BE2C (cell line): ENCODE measurements around the gene MARCHF3.

ENCODE experiments used
- DNase-seq: peaks from one replicate; pipeline ENCODE4 v3.0.0-alpha.2; 2020
- H3K27me3 ChIP-seq: fragments of 250-450 bp; sonication (Bioruptor Pico); 2 replicates; pipeline ENCODE4 v1.5.1; 2020; ENCODE audit warnings: mild to moderate bottlenecking
- H3K36me3 ChIP-seq: fragments of 250-450 bp; sonication (Bioruptor Pico); 2 replicates; pipeline ENCODE4 v1.5.1; 2020; ENCODE audit warnings: mild to moderate bottlenecking
- H3K4me1 ChIP-seq: fragments of 250-450 bp; sonication (Bioruptor Pico); 2 replicates; pipeline ENCODE4 v1.5.1; 2020
- H3K4me3 ChIP-seq: 2 replicates; pipeline ENCODE4 v1.5.1; 2011; ENCODE audit warnings: low read depth, low read length
- H3K9me3 ChIP-seq: fragments of 250-450 bp; sonication (Bioruptor Pico); 2 replicates; pipeline ENCODE4 v1.5.1; 2020
- TF ChIP-seq, protein P1 (sequence below): IDR thresholded peaks from 2 replicates; pipeline ENCODE4 v1.5.1; 2012; ENCODE audit warnings: mild to moderate bottlenecking, low read depth, low read length

The MARCHF3 gene

DNA sequence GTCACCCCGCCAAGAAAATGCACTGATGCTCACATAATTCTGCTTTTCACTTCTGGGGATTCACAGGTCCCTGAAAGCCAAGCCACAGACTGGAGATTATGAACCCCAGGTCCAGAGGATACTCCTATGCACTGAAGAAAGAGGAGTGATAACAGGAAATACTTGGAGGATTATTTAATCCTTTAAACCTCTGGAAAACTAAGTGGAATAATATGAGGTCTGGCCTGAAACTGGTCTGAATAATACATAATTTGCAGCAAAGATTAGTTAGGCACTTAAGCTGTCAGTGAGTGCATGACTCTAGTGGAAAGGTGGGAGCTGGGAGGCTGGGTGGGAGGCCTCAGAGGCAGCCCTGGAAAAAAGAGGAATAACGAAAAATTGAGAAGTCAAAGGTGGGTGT, 45.7 kb downstream of the MARCHF3 start:
- no peaks in the 10 kb centered on the region for H3K9me3 ChIP-seq
- DNase-seq: no peak
- TF ChIP-seq, protein P1, sequence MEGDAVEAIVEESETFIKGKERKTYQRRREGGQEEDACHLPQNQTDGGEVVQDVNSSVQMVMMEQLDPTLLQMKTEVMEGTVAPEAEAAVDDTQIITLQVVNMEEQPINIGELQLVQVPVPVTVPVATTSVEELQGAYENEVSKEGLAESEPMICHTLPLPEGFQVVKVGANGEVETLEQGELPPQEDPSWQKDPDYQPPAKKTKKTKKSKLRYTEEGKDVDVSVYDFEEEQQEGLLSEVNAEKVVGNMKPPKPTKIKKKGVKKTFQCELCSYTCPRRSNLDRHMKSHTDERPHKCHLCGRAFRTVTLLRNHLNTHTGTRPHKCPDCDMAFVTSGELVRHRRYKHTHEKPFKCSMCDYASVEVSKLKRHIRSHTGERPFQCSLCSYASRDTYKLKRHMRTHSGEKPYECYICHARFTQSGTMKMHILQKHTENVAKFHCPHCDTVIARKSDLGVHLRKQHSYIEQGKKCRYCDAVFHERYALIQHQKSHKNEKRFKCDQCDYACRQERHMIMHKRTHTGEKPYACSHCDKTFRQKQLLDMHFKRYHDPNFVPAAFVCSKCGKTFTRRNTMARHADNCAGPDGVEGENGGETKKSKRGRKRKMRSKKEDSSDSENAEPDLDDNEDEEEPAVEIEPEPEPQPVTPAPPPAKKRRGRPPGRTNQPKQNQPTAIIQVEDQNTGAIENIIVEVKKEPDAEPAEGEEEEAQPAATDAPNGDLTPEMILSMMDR: no peak
- no peaks in the 10 kb centered on the region for H3K36me3 ChIP-seq
- H3K27me3 ChIP-seq: no peaks in the 10 kb centered on the region
- H3K4me1 ChIP-seq: no peaks in the 10 kb centered on the region
- H3K4me3 ChIP-seq: no peak overlapping the region

DNA sequence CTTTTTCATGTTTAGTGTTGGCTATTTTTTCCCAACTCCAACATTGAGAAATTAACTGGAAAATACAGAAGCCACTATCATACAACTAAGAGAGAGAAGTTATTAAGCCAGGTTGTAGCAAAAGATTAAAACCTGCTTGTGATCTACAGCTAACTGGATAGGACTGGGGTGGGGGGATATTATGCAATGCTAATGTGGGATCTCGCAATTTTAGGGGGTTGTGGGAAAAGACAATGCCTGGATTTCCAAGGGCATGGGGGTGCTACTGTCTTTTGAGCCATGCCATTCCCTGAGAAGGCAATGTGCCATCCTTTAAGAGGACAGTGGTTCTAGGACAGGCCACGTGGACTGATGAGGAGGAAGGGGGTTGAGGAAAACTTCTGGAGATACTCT, 46.5 kb downstream of the MARCHF3 start:
- H3K9me3 ChIP-seq: no peaks in the 10 kb centered on the region
- H3K36me3 ChIP-seq: no peaks in the 10 kb centered on the region
- TF ChIP-seq, protein P1: no peak
- H3K4me1 ChIP-seq: no peaks in the 10 kb centered on the region
- no peak overlapping the region for H3K4me3 ChIP-seq
- no peak for DNase-seq
- no peaks in the 10 kb centered on the region for H3K27me3 ChIP-seq

DNA sequence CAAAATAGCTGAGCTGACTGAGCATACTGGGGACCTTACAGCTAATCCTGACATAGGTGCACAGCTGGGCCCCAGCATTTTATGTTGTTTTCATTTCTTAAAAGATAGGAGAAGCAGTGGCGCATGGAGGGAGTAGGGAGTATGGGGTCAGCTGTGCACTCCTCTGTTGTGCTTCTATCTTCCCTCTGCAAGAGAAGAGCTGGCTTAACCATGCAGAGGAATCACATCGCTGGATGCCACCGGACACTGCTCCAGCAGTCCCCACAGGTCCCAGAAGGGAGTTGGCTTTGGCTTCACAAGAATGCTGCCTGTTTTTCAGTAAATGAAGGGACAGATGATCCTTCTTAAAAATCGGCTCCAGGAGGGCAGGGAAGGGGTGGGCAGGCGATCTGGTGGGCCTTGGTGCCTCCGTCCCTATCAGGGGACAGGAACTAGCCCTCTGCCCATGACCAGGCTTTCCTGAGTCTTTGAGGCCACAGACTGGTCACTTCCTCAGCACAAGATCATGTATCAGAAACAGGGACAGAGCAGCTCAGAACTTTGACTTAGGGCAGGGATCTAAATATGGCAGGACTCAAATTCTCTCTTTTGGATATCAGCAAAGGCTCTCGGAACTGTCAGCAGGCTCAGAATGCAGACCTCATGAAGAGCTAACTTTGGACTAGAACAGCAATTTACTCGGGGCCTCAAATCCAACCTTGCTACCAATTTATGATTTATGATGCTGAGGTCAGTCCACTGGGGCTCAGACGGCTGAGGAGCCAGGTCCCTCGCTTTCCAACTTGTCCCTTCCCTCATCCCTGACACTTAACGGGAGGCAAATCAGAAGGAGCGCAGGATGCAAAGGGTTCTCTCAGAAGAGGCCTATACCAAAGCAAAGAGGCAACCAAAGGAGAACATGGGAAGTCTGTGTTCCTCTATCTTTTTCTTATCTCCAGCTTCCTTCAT, 47.2 kb downstream of the MARCHF3 start:
- Histone ChIP-seq H3K27me3 (no peaks in the 10 kb centered on the region), H3K4me3 (no peak overlapping the region), H3K9me3 (no peaks in the 10 kb centered on the region), H3K4me1 (no peaks in the 10 kb centered on the region), H3K36me3 (no peaks in the 10 kb centered on the region)
- no peak for DNase-seq
- TF ChIP-seq, protein P1: no peak

DNA sequence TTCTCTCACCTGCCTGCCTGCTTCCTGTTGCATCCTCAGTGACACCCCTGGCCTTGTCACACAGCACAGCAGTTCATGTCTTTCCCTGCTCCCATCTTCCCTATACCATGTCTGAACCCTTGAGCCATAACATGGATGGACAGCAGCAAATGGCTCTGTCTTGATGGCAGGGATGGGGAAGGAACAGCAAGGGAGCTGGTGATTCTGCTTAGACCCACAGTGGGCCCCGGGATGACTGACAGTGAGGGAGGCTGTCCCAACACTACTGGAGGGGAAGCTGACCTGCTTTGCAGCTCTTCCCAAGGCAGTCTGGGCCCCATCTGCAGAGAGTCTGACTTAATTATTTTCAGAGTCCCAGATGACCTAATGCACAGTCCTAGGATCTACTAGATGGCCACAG, 48.2 kb downstream of the MARCHF3 start:
- H3K4me1 ChIP-seq: no peaks in the 10 kb centered on the region

DNA sequence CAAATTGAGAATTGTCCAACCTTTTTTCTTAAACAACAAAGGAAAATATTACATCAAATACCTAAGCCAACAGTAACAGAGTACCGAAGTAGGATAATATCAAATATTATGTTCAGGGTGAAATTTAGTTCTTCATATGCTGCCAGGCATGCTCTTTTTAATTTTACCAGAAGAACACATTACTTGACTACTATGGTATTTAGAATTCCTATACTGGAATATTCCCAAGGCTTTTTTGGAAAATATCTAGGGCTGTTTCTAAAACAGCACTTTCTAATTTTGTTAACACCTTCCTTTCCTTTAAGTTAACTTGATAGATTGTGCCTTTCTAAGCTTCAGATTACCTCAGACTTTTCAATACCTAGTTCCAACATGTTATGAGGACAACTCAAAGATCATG, 48.7 kb downstream of the MARCHF3 start:
- TF ChIP-seq, protein P1: no peak
- Histone ChIP-seq H3K9me3 (no peaks in the 10 kb centered on the region), H3K4me1 (peaks cover 3% of the 10 kb centered on the region), H3K4me3 (no peak overlapping the region), H3K27me3 (no peaks in the 10 kb centered on the region), H3K36me3 (no peaks in the 10 kb centered on the region)
- no peak for DNase-seq

More for the DNA sequence above, 48.2 kb downstream of the MARCHF3 start:
- Histone ChIP-seq H3K27me3 (no peaks in the 10 kb centered on the region), H3K4me3 (no peak overlapping the region), H3K9me3 (no peaks in the 10 kb centered on the region), H3K36me3 (no peaks in the 10 kb centered on the region)
- TF ChIP-seq, protein P1: no peak
- DNase-seq: no peak

DNA sequence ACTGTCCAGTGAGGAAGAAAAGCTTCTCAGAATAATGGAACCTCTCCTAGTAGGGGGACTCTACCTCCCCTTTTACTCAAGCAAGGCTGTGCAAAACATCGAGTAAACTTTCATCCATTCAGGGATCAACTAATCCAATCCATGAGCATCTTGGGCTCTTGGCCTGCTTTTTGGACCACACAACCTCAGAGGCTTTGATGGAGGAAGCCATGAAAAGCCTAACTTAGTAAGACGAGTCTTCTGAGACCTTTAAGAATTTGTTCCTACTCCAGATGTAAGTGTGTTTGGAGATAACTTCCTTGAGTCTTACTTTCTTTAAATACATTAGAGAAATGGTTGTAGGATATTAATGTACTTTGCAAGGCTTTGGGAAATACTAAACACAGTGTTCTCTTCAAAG, 49.1 kb downstream of the MARCHF3 start:
- DNase-seq: no peak
- Histone ChIP-seq H3K4me1 (peaks cover 5% of the 10 kb centered on the region), H3K9me3 (no peaks in the 10 kb centered on the region), H3K36me3 (no peaks in the 10 kb centered on the region), H3K4me3 (no peak overlapping the region), H3K27me3 (no peaks in the 10 kb centered on the region)
- TF ChIP-seq, protein P1: no peak
